ENCODE results near the gene FKBP1A. TPM values are rescaled to one million over a fixed set of nuclear protein-coding genes. Genes with fewer than 3 reads are reported as not detected.

Gene FKBP1A
- total and polyA plus RNA-seq, 8 donors: 33.0 to 283 (median 149) TPM

DNA sequence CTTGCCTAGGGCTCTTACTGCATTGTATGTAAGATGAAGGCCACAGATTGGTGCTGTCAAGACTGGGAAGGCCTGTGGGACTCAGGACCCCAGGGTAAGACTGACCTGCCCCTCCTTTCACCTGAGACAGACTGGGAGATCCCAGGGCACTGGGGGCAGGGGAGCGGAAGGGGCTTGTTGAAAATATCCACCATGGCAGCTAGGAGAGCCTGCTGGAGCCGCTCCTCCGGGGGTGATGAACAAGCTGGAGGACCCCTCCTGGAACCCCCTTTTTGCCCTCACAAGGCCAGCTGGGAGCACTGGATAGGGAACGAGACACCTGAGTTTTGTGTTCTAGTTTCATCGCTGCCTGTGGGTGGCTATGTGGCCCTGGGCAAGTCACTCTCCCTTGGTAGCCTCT lies 54.8 kb downstream of the FKBP1A start:
- WGBS, 5 donors: 93 to 98% (median 97%) methylated on average over 3 to 5 of the region's 5 CpGs
- Histone ChIP-seq H3K27me3 (no peaks in the 10 kb centered on the region), H3K4me1 (peaks cover 15 to 25% (median 18%) of the 10 kb centered on the region in 4 donors), H3K36me3 (peaks cover 0 to 3% (median under 1%) of the 10 kb centered on the region in 4 donors), H3K9me3 (no peaks in the 10 kb centered on the region), H3K27ac (peak overlapping the region in 3 of 5 donors; percentile 3 to 71 (median 59)), H3K4me3 (no peak overlapping the region)
- no peak for DNase-seq
- intact Hi-C loops (cut with DNase I; ENCODE audit: low total_unique reads): no loop called here
- no peak for TF ChIP-seq POLR2A (IDR thresholded peaks at IDR 0.05)
- TF ChIP-seq, protein P1, sequence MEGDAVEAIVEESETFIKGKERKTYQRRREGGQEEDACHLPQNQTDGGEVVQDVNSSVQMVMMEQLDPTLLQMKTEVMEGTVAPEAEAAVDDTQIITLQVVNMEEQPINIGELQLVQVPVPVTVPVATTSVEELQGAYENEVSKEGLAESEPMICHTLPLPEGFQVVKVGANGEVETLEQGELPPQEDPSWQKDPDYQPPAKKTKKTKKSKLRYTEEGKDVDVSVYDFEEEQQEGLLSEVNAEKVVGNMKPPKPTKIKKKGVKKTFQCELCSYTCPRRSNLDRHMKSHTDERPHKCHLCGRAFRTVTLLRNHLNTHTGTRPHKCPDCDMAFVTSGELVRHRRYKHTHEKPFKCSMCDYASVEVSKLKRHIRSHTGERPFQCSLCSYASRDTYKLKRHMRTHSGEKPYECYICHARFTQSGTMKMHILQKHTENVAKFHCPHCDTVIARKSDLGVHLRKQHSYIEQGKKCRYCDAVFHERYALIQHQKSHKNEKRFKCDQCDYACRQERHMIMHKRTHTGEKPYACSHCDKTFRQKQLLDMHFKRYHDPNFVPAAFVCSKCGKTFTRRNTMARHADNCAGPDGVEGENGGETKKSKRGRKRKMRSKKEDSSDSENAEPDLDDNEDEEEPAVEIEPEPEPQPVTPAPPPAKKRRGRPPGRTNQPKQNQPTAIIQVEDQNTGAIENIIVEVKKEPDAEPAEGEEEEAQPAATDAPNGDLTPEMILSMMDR (IDR thresholded peaks at IDR 0.05): no peak
- TF ChIP-seq POLR2AphosphoS5 (IDR thresholded peaks at IDR 0.05): no peak
- no peak for TF ChIP-seq EP300 (IDR thresholded peaks at IDR 0.05)

DNA sequence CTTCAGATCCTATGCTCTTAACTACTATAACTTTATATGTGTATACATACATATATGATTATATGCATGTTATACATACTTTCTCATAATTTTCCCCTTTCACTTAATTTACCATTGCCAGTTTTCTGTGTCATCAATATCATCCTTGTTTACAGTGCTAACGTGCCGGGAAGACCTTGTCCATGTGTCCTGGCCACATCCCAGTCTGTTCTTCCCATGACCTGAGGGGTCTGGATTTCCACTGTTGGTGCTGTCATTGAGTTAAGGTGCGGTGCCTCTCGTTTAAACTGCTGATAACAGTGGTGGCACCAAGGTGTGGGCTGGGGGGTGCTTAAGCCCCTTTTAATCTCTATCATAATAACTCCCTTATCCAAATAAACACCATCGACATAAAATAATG lies 55.4 kb downstream of the FKBP1A start:
- Histone ChIP-seq H3K36me3 (peaks cover 0 to 9% (median 7%) of the 10 kb centered on the region in 4 donors), H3K27ac (peak overlapping the region in 3 of 5 donors; percentile 59 to 71 (median 59)), H3K4me3 (no peak overlapping the region), H3K9me3 (no peaks in the 10 kb centered on the region), H3K4me1 (peaks cover 15 to 25% (median 18%) of the 10 kb centered on the region in 4 donors), H3K27me3 (no peaks in the 10 kb centered on the region)
- TF ChIP-seq POLR2AphosphoS5 (IDR thresholded peaks at IDR 0.05): no peak
- no peak for TF ChIP-seq EP300 (IDR thresholded peaks at IDR 0.05)
- TF ChIP-seq, protein P1 (IDR thresholded peaks at IDR 0.05): no peak
- no peak for TF ChIP-seq POLR2A (IDR thresholded peaks at IDR 0.05)
- intact Hi-C loops (cut with DNase I; ENCODE audit: low total_unique reads): no loop called here
- 24 to 39% (median 26%) methylated on average over 5 of the region's 5 CpGs for WGBS, 5 donors
- DNase-seq: no peak

DNA sequence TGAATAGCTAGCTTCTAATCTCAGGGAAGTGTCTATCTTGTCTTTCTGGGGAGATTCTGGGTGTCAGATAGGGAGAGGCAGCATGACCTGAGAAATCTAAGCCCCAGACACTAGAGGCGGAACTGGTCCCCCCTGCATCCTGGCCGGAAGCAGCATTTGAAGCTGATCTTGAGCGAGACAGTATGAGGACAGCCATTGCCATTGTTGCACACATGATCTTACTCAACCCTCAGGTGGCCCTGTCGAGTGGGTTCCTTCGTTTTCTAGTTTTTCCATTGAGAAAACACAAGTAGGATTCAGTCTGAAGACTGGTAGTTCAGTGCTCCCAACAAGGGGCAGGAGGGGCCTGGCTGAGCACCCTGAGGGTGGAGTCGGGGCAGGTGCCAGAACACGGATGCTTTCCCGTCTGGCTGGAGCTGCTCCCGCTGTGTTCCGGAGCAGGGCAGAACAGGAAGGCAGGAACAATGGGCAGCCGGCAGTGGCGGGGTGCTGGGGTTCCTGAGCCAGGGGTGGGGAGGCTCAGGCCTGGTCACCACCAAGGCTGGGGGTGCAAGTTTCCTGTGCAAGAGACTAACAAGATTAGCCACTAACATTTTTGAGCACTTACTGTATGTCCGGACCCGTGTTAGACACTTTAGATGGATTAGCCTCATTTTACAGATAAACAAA lies 56.0 kb downstream of the FKBP1A start:
- Histone ChIP-seq H3K36me3 (peaks cover 0 to 10% (median 8%) of the 10 kb centered on the region in 4 donors), H3K27ac (peak overlapping the region; percentile 0 to 71 (median 59)), H3K9me3 (no peaks in the 10 kb centered on the region), H3K4me3 (no peak overlapping the region), H3K4me1 (peaks cover 15 to 25% (median 18%) of the 10 kb centered on the region in 4 donors), H3K27me3 (no peaks in the 10 kb centered on the region)
- DNase-seq: peak; percentile 65 to 82
- intact Hi-C loops (cut with DNase I; ENCODE audit: low total_unique reads): no loop called here
- TF ChIP-seq EP300 (IDR thresholded peaks at IDR 0.05): no peak
- peak; percentile 23 to 69 (median 51) for TF ChIP-seq POLR2AphosphoS5 (IDR thresholded peaks at IDR 0.05)
- WGBS, 5 donors: 17 to 30% (median 23%) methylated on average over 14 of the region's 14 CpGs

DNA sequence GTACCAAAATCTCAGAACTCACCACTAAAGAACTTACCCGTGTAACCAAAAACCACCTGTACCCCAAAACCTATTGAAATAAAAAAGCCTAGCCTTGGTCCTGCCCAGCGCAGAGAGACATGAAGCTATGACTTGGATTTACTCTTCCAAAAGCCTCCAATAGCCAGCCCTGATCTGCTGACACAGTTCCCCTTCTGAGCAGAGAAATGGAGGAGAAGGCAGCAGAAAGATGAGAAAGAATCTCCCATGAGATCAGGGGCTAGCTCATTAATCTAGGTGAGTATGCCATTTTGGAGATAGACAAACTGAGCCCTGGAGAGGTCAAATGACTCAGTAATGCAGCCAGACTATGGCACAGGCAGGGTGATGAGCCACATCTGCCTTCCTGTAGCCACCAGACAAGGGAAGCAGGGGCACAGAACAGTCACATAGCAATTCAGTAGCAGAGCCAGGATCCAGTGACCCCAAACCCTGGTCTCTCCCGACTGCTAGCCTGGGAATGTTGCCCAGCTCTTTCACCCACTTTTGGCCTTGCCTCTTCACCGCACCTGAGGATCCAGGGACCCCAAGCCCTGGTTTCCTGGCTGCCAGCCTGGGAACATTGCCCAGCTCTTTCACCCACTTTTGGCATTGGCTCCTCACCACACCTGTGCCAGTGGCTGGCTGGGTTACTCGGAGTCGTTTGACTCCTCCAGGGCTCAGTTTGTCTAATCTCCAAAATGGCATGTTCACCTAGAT lies 56.7 kb downstream of the FKBP1A start:
- intact Hi-C loops (cut with DNase I; ENCODE audit: low total_unique reads): no loop called here
- TF ChIP-seq EP300 (IDR thresholded peaks at IDR 0.05) (no peak), POLR2AphosphoS5 (IDR thresholded peaks at IDR 0.05) (no peak), POLR2A (IDR thresholded peaks at IDR 0.05) (no peak)
- TF ChIP-seq, protein P1 (IDR thresholded peaks at IDR 0.05): no peak
- Histone ChIP-seq H3K4me1 (peaks cover 15 to 27% (median 18%) of the 10 kb centered on the region in 4 donors), H3K36me3 (peaks cover 0 to 13% (median 9%) of the 10 kb centered on the region in 4 donors), H3K4me3 (no peak overlapping the region), H3K27me3 (no peaks in the 10 kb centered on the region), H3K27ac (peak overlapping the region; percentile 0 to 71 (median 59)), H3K9me3 (no peaks in the 10 kb centered on the region)
- no peak for DNase-seq
- 42 to 64% (median 50%) methylated on average over 6 of the region's 6 CpGs for WGBS, 5 donors

Data from stomach (tissue), 9 donors.